ENCODE measurements around the gene PPM1M. TPM values are rescaled to one million over a fixed set of nuclear protein-coding genes. Genes with fewer than 3 reads are reported as not detected.
"Not testable (repeated sequence)": the region's sequence is repeated elsewhere in the genome, so short reads cannot be mapped to it uniquely, and the experiment has no call there.

PPM1M gene
- total RNA-seq, 1 donor = 28.2 TPM

DNA sequence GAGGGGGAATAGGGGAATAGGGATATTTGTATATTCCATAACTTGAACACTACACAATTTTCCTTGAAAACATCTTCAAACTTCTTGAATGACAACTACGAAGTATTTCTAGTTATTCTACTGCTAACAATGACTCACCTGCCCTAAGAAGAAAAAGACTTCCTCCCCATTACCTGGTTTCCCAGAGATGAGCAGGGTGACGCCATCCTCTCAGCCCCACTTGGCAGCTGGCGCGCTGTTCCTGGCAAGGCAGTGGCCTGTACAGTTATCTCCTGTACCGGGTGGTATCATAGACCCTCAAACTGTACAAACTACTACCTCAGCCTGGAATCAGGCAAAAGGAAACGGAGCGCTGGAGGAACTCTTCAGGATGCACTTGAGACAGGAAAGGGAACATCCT, 22.5 kb downstream of the PPM1M start:
- peaks cover 72% of the 10 kb centered on the region for H3K36me3 ChIP-seq (ENCODE audit: insufficient read depth, low read length)
- no peak for DNase-seq (ENCODE audit: insufficient read length, low spot score, missing footprints)

DNA sequence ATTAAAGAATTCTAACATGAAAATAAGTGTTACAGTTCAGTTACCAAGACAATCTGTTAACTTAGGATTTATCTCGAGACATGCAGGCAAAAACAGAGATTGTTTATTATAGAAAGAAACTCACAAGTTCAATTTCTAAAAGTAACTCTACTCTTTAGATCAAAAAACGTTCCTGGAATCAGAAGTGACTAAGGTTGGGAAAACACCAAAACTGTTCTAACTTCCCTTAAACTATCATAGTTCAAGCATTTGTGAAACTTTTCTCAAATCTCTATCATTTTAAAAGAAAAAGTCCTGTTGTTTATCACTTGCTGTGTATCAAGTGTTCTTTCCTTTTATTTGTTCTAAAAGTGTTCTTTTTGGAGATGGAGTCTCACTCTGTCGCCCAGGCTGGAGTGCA, 24.2 kb downstream of the PPM1M start:
- H2AFZ ChIP-seq (ENCODE audit: low read length) = no peak overlapping the region
- H3K4me3 ChIP-seq (ENCODE audit: insufficient read depth, low read length) = no peak overlapping the region
- peaks cover 8% of the 10 kb centered on the region for H3K4me1 ChIP-seq (ENCODE audit: insufficient read depth, low read length)
- DNase-seq (ENCODE audit: insufficient read length, low spot score, missing footprints) = no peak
- H3K27ac ChIP-seq (ENCODE audit: low read depth, low read length) = no peak overlapping the region
- H4K20me1 ChIP-seq (ENCODE audit: insufficient read depth, low read length) = peaks cover 65% of the 10 kb centered on the region
- H3K79me2 ChIP-seq (ENCODE audit: insufficient read depth, low read length) = peaks cover 94% of the 10 kb centered on the region
- no peaks in the 10 kb centered on the region for H3K27me3 ChIP-seq (ENCODE audit: insufficient read depth, low read length)
- peaks cover 54% of the 10 kb centered on the region for H3K36me3 ChIP-seq (ENCODE audit: insufficient read depth, low read length)
- no peaks in the 10 kb centered on the region for H3K9me3 ChIP-seq (ENCODE audit: low read depth, low read length)
- TF ChIP-seq, protein P1, sequence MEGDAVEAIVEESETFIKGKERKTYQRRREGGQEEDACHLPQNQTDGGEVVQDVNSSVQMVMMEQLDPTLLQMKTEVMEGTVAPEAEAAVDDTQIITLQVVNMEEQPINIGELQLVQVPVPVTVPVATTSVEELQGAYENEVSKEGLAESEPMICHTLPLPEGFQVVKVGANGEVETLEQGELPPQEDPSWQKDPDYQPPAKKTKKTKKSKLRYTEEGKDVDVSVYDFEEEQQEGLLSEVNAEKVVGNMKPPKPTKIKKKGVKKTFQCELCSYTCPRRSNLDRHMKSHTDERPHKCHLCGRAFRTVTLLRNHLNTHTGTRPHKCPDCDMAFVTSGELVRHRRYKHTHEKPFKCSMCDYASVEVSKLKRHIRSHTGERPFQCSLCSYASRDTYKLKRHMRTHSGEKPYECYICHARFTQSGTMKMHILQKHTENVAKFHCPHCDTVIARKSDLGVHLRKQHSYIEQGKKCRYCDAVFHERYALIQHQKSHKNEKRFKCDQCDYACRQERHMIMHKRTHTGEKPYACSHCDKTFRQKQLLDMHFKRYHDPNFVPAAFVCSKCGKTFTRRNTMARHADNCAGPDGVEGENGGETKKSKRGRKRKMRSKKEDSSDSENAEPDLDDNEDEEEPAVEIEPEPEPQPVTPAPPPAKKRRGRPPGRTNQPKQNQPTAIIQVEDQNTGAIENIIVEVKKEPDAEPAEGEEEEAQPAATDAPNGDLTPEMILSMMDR (IDR thresholded peaks at IDR 0.05; ENCODE audit: extremely low read depth, low read depth, low read length) = no peak
- no peak overlapping the region for H3K4me2 ChIP-seq (ENCODE audit: insufficient read depth, low read length)

More for the DNA sequence above, 22.5 kb downstream of the PPM1M start:
- H4K20me1 ChIP-seq (ENCODE audit: insufficient read depth, low read length) = peaks cover 60% of the 10 kb centered on the region
- TF ChIP-seq, protein P1 (IDR thresholded peaks at IDR 0.05; ENCODE audit: extremely low read depth, low read depth, low read length) = no peak
- H3K9me3 ChIP-seq (ENCODE audit: low read depth, low read length) = no peaks in the 10 kb centered on the region
- no peak overlapping the region for H3K4me3 ChIP-seq (ENCODE audit: insufficient read depth, low read length)
- H3K4me1 ChIP-seq (ENCODE audit: insufficient read depth, low read length) = peaks cover 8% of the 10 kb centered on the region
- H3K27me3 ChIP-seq (ENCODE audit: insufficient read depth, low read length) = no peaks in the 10 kb centered on the region
- no peak overlapping the region for H2AFZ ChIP-seq (ENCODE audit: low read length)
- H3K4me2 ChIP-seq (ENCODE audit: insufficient read depth, low read length) = no peak overlapping the region
- peaks cover 94% of the 10 kb centered on the region for H3K79me2 ChIP-seq (ENCODE audit: insufficient read depth, low read length)
- H3K27ac ChIP-seq (ENCODE audit: low read depth, low read length) = no peak overlapping the region

DNA sequence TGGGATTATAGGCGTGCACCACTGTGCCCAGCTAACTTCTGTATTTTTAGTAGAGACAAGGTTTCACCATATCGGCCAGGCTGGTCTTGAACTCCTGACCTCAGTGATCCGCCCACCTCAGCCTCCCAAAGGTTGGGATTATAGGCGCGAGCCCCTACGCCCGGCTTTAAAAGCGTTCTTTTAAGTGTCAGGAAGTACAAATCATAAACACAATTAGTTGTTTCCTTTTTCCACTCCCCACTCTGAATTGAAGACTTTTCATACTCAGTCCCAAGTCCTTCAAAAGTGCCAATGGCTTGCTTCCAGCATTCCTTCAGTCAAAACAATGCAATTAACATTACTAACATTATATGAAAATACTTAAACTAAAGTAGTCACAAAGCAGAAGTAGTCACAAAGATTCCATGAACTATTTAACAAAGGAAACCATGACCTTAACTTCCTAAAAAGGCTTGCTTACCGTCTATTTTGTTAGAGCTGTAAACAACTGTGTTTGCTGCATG, 24.7 kb downstream of the PPM1M start:
- Histone ChIP-seq H3K36me3 (ENCODE audit: insufficient read depth, low read length) (peaks cover 51% of the 10 kb centered on the region), H4K20me1 (ENCODE audit: insufficient read depth, low read length) (peaks cover 65% of the 10 kb centered on the region), H3K27me3 (ENCODE audit: insufficient read depth, low read length) (no peaks in the 10 kb centered on the region), H3K27ac (ENCODE audit: low read depth, low read length) (peak overlapping the region; percentile 17), H3K4me2 (ENCODE audit: insufficient read depth, low read length) (no peak overlapping the region), H3K9me3 (ENCODE audit: low read depth, low read length) (no peaks in the 10 kb centered on the region), H3K4me3 (ENCODE audit: insufficient read depth, low read length) (no peak overlapping the region), H2AFZ (ENCODE audit: low read length) (no peak overlapping the region), H3K79me2 (ENCODE audit: insufficient read depth, low read length) (peaks cover 96% of the 10 kb centered on the region), H3K4me1 (ENCODE audit: insufficient read depth, low read length) (peaks cover 8% of the 10 kb centered on the region)
- no peak for DNase-seq (ENCODE audit: insufficient read length, low spot score, missing footprints)
- TF ChIP-seq, protein P1 (IDR thresholded peaks at IDR 0.05; ENCODE audit: extremely low read depth, low read depth, low read length) = no peak

DNA sequence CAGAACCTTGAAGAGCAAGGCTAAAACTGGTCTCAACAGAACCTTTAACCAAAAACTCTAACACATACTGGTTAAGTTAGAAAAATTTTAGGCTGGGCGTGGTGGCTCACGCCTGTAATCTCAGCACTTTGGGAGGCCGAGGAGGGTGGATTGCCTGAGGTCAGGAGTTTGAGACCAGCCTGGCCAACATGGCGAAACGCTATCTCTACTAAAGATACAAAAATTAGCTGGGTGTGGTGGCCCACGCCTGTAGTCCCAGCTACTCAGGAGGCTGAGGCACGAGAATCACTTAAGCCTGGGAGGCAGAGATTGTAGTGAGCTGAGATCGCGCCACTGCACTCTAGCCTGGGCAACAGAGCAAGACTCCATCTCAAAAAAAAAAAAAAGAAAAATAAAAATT, 26.6 kb downstream of the PPM1M start:
- not testable (repeated sequence) for H3K27ac ChIP-seq (ENCODE audit: low read depth, low read length); H3K27me3 ChIP-seq (ENCODE audit: insufficient read depth, low read length); DNase-seq (ENCODE audit: insufficient read length, low spot score, missing footprints); H3K9me3 ChIP-seq (ENCODE audit: low read depth, low read length); H3K4me2 ChIP-seq (ENCODE audit: insufficient read depth, low read length); H3K4me3 ChIP-seq (ENCODE audit: insufficient read depth, low read length); H2AFZ ChIP-seq (ENCODE audit: low read length)
- Histone ChIP-seq H4K20me1 (ENCODE audit: insufficient read depth, low read length) (peaks cover 77% of the 10 kb centered on the region), H3K79me2 (ENCODE audit: insufficient read depth, low read length) (peaks cover 99% of the 10 kb centered on the region), H3K36me3 (ENCODE audit: insufficient read depth, low read length) (peaks cover 35% of the 10 kb centered on the region), H3K4me1 (ENCODE audit: insufficient read depth, low read length) (peaks cover 22% of the 10 kb centered on the region)

All from osteoblast (primary cell).